Upper lobe of left lung (tissue), 6 donors: ENCODE data around the gene MTMR2. TPM values are rescaled to one million over a fixed set of nuclear protein-coding genes. Genes with fewer than 3 reads are reported as not detected.

Source experiments
- ATAC-seq, 2 donors: fragments of 200-7000 bp; cut with Tn5 transposase; one replicate each; pipeline ENCODE4 v1.9.1; 2022; ENCODE audit warnings: mild to moderate bottlenecking in 2 of 2, moderate library complexity in 2 of 2; ENCODE audit not compliant: low FRiP score in 2 of 2
- DNase-seq, 2 donors: peaks; one replicate each; pipeline ENCODE4 v3.0.0-alpha.2; 2019 to 2020
- H3K27ac ChIP-seq, 4 donors: fragments of 200-600 bp; sonication (generic); one replicate each; pipeline ENCODE4 v1.5.1; 2016 to 2019
- H3K27me3 ChIP-seq, 4 donors: fragments of 200-600 bp; sonication (generic); one replicate each; pipeline ENCODE4 v1.5.1; 2017 to 2019
- H3K36me3 ChIP-seq, 4 donors: fragments of 200-600 bp; sonication (generic); one replicate each; pipeline ENCODE4 v1.5.1; 2016 to 2019
- H3K4me1 ChIP-seq, 4 donors: fragments of 200-600 bp; sonication (generic); one replicate each; pipeline ENCODE4 v1.5.1; 2018 to 2019
- H3K4me3 ChIP-seq, 4 donors: fragments of 200-600 bp; sonication (generic); one replicate each; pipeline ENCODE4 v1.5.1; 2017 to 2019; ENCODE audit warnings: mild to moderate bottlenecking in 2 of 4, moderate library complexity in 1 of 4
- H3K9me3 ChIP-seq, 4 donors: fragments of 200-600 bp; sonication (generic); one replicate each; pipeline ENCODE4 v1.5.1; 2018 to 2019
- CTCF ChIP-seq, 6 experiments: fragments of 450-650 bp in 4 of 6; fragments of 200-600 bp in 2 of 6; sonication (generic) in 2 of 6; IDR thresholded peaks; one replicate each; pipeline ENCODE4 v1.5.1; 2016 to 2019; ENCODE audit warnings: antibody characterized with exemption in 6 of 6
- EP300 ChIP-seq, 4 donors: sonication (generic); formaldehyde crosslinking; IDR thresholded peaks; one replicate each; pipeline ENCODE4 v1.5.1; 2017; ENCODE audit warnings: antibody characterized with exemption in 4 of 4, control low read depth in 2 of 4
- POLR2A ChIP-seq, 4 donors: fragments of 450-650 bp; IDR thresholded peaks; one replicate each; pipeline ENCODE4 v1.5.1; 2016 to 2017; ENCODE audit warnings: antibody characterized with exemption in 4 of 4, mild to moderate bottlenecking in 2 of 4
- POLR2AphosphoS5 ChIP-seq, 2 donors: sonication (generic); formaldehyde crosslinking; IDR thresholded peaks; one replicate each; pipeline ENCODE4 v1.5.1; 2017; ENCODE audit warnings: antibody characterized with exemption in 2 of 2
- WGBS, 2 donors: methylation state at CpG; one replicate each; pipeline ENCODE4 v1.1.5; 2017 to 2018; 5-methylcytosine and 5-hydroxymethylcytosine counted together
- total RNA-seq, 6 donors: library from RNA; depleted of rRNA in 4 of 6; stranded (reverse); fragments of >200 nt in 4 of 6; gene quantifications; one replicate each; pipeline versions ENCODE4 v1.1.0 to v1.2.1, GENCODE V29; 2016 to 2021
- donor health status: DM: no; HTN: no; CAD: no; lungs with moderate emphysema.
- donor health status: DM: no; HTN: yes; CAD: no; lungs with severe emphysema.

The MTMR2 gene
- total RNA-seq, 6 donors from 2014 or later: 6.3 to 32.5 (median 25.0) TPM

GRCh38 chr11:95892892-95893570, 30.9 kb downstream of the MTMR2 start:
- Histone ChIP-seq H3K9me3 (no peaks in the 10 kb centered on the region), H3K27me3 (no peaks in the 10 kb centered on the region), H3K27ac (no peak overlapping the region), H3K4me1 (peaks cover 0 to 11% (median 6%) of the 10 kb centered on the region in 4 donors), H3K4me3 (no peak overlapping the region), H3K36me3 (no peaks in the 10 kb centered on the region)
- DNase-seq (no peak), ATAC-seq (no peak)
- WGBS, 2 donors: 96 to 98% methylated on average over 4 of the region's 4 CpGs
- no peak for TF ChIP-seq POLR2AphosphoS5 (IDR thresholded peaks at IDR 0.05)
- no peak for TF ChIP-seq CTCF (IDR thresholded peaks at IDR 0.05)
- no peak for TF ChIP-seq EP300 (IDR thresholded peaks at IDR 0.05)
- TF ChIP-seq POLR2A (IDR thresholded peaks at IDR 0.05): no peak

- ATAC-seq: no peak
These were observed 31.4 kb downstream of the MTMR2 start for GRCh38 chr11:95892492-95892891.

GRCh38 chr11:95891423-95892170, 32.3 kb downstream of the MTMR2 start:
- DNase-seq: no peak
- ATAC-seq: peak in 1 of 2 donors; percentile 38
- WGBS, 2 donors: 67 to 73% methylated on average over 4 of the region's 4 CpGs
- H3K9me3 ChIP-seq: no peaks in the 10 kb centered on the region
- H3K27me3 ChIP-seq: no peaks in the 10 kb centered on the region
- H3K4me3 ChIP-seq: no peak overlapping the region
- peaks cover 0 to 4% (median under 1%) of the 10 kb centered on the region in 4 donors for H3K36me3 ChIP-seq
- H3K27ac ChIP-seq: no peak overlapping the region
- H3K4me1 ChIP-seq: peaks cover 0 to 11% (median 6%) of the 10 kb centered on the region in 4 donors
- TF ChIP-seq CTCF (IDR thresholded peaks at IDR 0.05) (no peak), POLR2AphosphoS5 (IDR thresholded peaks at IDR 0.05) (no peak), POLR2A (IDR thresholded peaks at IDR 0.05) (no peak)

More at GRCh38 chr11:95892492-95892891, 31.4 kb downstream of the MTMR2 start:
- H3K36me3 ChIP-seq: peaks cover 0 to 1% (median 0%) of the 10 kb centered on the region in 4 donors
- H3K4me3 ChIP-seq: no peak overlapping the region
- peaks cover 0 to 11% (median 6%) of the 10 kb centered on the region in 4 donors for H3K4me1 ChIP-seq
- 92 to 100% methylated on average over 2 of the region's 2 CpGs for WGBS, 2 donors
- no peak overlapping the region for H3K27ac ChIP-seq
- TF ChIP-seq POLR2AphosphoS5 (IDR thresholded peaks at IDR 0.05) (no peak), POLR2A (IDR thresholded peaks at IDR 0.05) (no peak), CTCF (IDR thresholded peaks at IDR 0.05) (no peak), EP300 (IDR thresholded peaks at IDR 0.05) (no peak)
- no peak for DNase-seq
- no peaks in the 10 kb centered on the region for H3K27me3 ChIP-seq
- no peaks in the 10 kb centered on the region for H3K9me3 ChIP-seq

- no peak for ATAC-seq
- no peak for TF ChIP-seq POLR2AphosphoS5 (IDR thresholded peaks at IDR 0.05)
- no peak for TF ChIP-seq CTCF (IDR thresholded peaks at IDR 0.05)
- no peak for TF ChIP-seq EP300 (IDR thresholded peaks at IDR 0.05)
- TF ChIP-seq POLR2A (IDR thresholded peaks at IDR 0.05): no peak
- WGBS, 2 donors: 97 to 99% methylated on average over 4 of the region's 4 CpGs
These were observed 35.1 kb downstream of the MTMR2 start for GRCh38 chr11:95888852-95889251.

More at GRCh38 chr11:95888852-95889251, 35.1 kb downstream of the MTMR2 start:
- H3K4me3 ChIP-seq: no peak overlapping the region
- no peaks in the 10 kb centered on the region for H3K27me3 ChIP-seq
- H3K4me1 ChIP-seq: no peaks in the 10 kb centered on the region
- no peak overlapping the region for H3K27ac ChIP-seq
- H3K36me3 ChIP-seq: peaks cover 0 to 6% (median under 1%) of the 10 kb centered on the region in 4 donors
- DNase-seq: no peak
- H3K9me3 ChIP-seq: no peaks in the 10 kb centered on the region
